SU-DHL-6 (cell line): ENCODE data around the gene ZDHHC17.

Experiments
- H2AFZ ChIP-seq: fragments of 200-600 bp; sonication (generic); 2 replicates; pipeline ENCODE4 v1.6.1; 2014; ENCODE audit warnings: low read depth, mild to moderate bottlenecking, moderate library complexity, mixed read lengths, antibody characterized with exemption, low read length; ENCODE audit not compliant: severe bottlenecking
- H3F3A ChIP-seq: fragments of 200-600 bp; shearing (Covaris generic); 2 replicates; pipeline ENCODE4 v1.6.0; 2016; ENCODE audit warnings: antibody characterized with exemption, mild to moderate bottlenecking; ENCODE audit not compliant: insufficient read depth
- H3K27ac ChIP-seq: fragments of 200-600 bp; sonication (generic); 2 replicates; pipeline ENCODE4 v1.5.1; 2016; ENCODE audit warnings: low read depth, mild to moderate bottlenecking, low read length, moderate library complexity, mixed read lengths
- H3K27me3 ChIP-seq: fragments of 200-600 bp; sonication (generic), shearing (Covaris generic); 2 replicates; pipeline ENCODE4 v1.6.0; 2014; ENCODE audit warnings: mild to moderate bottlenecking, low read length
- H3K36me3 ChIP-seq: fragments of 200-600 bp; sonication (generic); 2 replicates; pipeline ENCODE4 v1.6.1; 2014; ENCODE audit warnings: mild to moderate bottlenecking, low read length, mixed read lengths
- H3K4me2 ChIP-seq: fragments of 300-600, 200-600 bp; shearing (Covaris generic), sonication (generic); 2 replicates; pipeline ENCODE4 v1.6.0; 2014; ENCODE audit warnings: low read length, low read depth, mild to moderate bottlenecking; ENCODE audit not compliant: poor library complexity, severe bottlenecking
- H3K4me3 ChIP-seq: fragments of 200-600 bp; sonication (generic); 2 replicates; pipeline ENCODE4 v1.5.1; 2014; ENCODE audit warnings: antibody characterized with exemption, low read length, mild to moderate bottlenecking, mixed read lengths; ENCODE audit not compliant: insufficient read depth, poor library complexity, severe bottlenecking
- H3K79me2 ChIP-seq: fragments of 200-600 bp; sonication (generic); 2 replicates; pipeline ENCODE4 v1.6.1; 2014; ENCODE audit warnings: mild to moderate bottlenecking, low read length, moderate library complexity; ENCODE audit not compliant: insufficient read depth
- H3K9ac ChIP-seq: fragments of 200-600 bp; sonication (generic); 2 replicates; pipeline ENCODE4 v1.7.0; 2014; ENCODE audit warnings: mild to moderate bottlenecking, low read length
- H3K9me2 ChIP-seq: fragments of 200-600 bp; sonication (generic); replicated peaks from 2 replicates; pipeline ENCODE4 v1.6.1; 2014; ENCODE audit warnings: low read length; ENCODE audit not compliant: insufficient read depth
- H3K9me3 ChIP-seq: fragments of 200-600 bp; sonication (generic); 2 replicates; pipeline ENCODE4 v1.6.1; 2014; ENCODE audit warnings: low read length, mixed read lengths; ENCODE audit not compliant: insufficient read depth
- H4K20me1 ChIP-seq: fragments of 200-600 bp; sonication (generic); 2 replicates; pipeline ENCODE4 v1.6.1; 2014; ENCODE audit warnings: low read depth, mild to moderate bottlenecking, antibody characterized with exemption, low read length, moderate library complexity, mixed read lengths
- EZH2phosphoT487 ChIP-seq: fragments of 200-600 bp; sonication (generic), shearing (Covaris generic); conservative IDR thresholded peaks from 2 replicates; pipeline ENCODE4 v1.6.1; 2018; ENCODE audit warnings: mild to moderate bottlenecking, antibody characterized with exemption, low read length, moderate library complexity, mixed read lengths
- TF ChIP-seq, protein P1 (sequence below): fragments of 200-600 bp; sonication (generic); IDR thresholded peaks from one replicate; pipeline ENCODE4 v1.5.1; 2017; ENCODE audit warnings: antibody characterized with exemption, mild to moderate bottlenecking, low read length, moderate library complexity; ENCODE audit not compliant: insufficient read depth, poor library complexity, severe bottlenecking

ZDHHC17 gene

DNA sequence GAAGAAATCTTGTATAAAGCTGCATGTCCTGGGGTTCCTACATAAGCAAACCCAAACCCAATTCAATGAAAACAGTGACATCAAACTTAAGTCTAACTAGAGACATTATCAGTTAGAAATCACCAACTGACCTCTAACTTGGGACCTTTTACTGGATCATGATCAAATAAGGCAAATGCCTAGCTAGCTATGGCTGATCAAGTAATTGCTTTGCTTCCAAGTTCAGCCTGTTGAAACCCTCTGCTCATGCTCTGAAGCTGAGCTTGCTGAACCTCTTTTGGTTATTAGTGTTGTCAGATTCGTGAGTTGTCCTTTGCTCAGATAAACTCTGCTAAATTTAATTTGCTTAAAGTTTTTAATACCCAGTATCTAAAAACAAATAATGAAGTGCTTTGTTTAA is 28.9 kb downstream of the ZDHHC17 start:
- H3K27me3 ChIP-seq, result no peaks in the 10 kb centered on the region
- no peak overlapping the region for H3K4me2 ChIP-seq
- H3K9me3 ChIP-seq, result no peaks in the 10 kb centered on the region
- H2AFZ ChIP-seq, result no peak overlapping the region
- peaks cover 13% of the 10 kb centered on the region; the same call in 1 of the 2 replicates for H3K79me2 ChIP-seq
- H3F3A ChIP-seq, result no peaks in the 10 kb centered on the region; the same call in 1 of the 2 replicates
- no peak overlapping the region for H3K9ac ChIP-seq
- H3K36me3 ChIP-seq, result no peaks in the 10 kb centered on the region
- H3K4me3 ChIP-seq, result no peak overlapping the region
- H3K9me2 ChIP-seq, result no peaks in the 10 kb centered on the region
- no peak overlapping the region for H3K27ac ChIP-seq
- TF ChIP-seq EZH2phosphoT487, result no peak
- TF ChIP-seq, protein P1, sequence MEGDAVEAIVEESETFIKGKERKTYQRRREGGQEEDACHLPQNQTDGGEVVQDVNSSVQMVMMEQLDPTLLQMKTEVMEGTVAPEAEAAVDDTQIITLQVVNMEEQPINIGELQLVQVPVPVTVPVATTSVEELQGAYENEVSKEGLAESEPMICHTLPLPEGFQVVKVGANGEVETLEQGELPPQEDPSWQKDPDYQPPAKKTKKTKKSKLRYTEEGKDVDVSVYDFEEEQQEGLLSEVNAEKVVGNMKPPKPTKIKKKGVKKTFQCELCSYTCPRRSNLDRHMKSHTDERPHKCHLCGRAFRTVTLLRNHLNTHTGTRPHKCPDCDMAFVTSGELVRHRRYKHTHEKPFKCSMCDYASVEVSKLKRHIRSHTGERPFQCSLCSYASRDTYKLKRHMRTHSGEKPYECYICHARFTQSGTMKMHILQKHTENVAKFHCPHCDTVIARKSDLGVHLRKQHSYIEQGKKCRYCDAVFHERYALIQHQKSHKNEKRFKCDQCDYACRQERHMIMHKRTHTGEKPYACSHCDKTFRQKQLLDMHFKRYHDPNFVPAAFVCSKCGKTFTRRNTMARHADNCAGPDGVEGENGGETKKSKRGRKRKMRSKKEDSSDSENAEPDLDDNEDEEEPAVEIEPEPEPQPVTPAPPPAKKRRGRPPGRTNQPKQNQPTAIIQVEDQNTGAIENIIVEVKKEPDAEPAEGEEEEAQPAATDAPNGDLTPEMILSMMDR, result no peak
- H4K20me1 ChIP-seq, result peaks cover 5% of the 10 kb centered on the region; the same call in 1 of the 2 replicates

DNA sequence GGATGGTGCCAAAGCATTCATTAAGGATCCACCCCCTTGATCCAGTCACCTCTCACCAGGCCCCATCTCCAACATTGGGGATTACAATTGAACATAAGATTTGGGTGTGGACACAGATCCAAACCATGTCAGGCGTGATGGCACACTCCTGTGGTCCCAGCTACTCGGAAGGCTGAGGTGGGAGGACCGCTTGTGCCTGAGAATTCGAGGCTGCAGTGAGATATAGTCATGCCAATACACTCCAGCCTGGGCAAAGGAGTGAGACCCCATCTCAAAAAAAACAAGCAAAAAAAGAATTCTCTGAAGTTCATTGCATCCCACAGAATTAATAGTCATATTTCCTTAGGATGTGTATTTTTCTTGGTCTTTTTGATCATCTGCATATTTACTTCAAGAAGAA is 34.9 kb downstream of the ZDHHC17 start:
- H3K4me3 ChIP-seq, result no peak overlapping the region
- no peaks in the 10 kb centered on the region for H3F3A ChIP-seq
- H2AFZ ChIP-seq, result no peak overlapping the region
- no peaks in the 10 kb centered on the region for H3K9me2 ChIP-seq
- no peaks in the 10 kb centered on the region for H3K9me3 ChIP-seq
- no peak overlapping the region for H3K27ac ChIP-seq
- no peak overlapping the region for H3K9ac ChIP-seq
- no peaks in the 10 kb centered on the region for H3K27me3 ChIP-seq
- H3K79me2 ChIP-seq, result peaks cover 5% of the 10 kb centered on the region; the same call in 1 of the 2 replicates
- no peak overlapping the region for H3K4me2 ChIP-seq
- TF ChIP-seq, protein P1, result no peak
- TF ChIP-seq EZH2phosphoT487, result no peak
- H4K20me1 ChIP-seq, result no peaks in the 10 kb centered on the region
- H3K36me3 ChIP-seq, result no peaks in the 10 kb centered on the region

DNA sequence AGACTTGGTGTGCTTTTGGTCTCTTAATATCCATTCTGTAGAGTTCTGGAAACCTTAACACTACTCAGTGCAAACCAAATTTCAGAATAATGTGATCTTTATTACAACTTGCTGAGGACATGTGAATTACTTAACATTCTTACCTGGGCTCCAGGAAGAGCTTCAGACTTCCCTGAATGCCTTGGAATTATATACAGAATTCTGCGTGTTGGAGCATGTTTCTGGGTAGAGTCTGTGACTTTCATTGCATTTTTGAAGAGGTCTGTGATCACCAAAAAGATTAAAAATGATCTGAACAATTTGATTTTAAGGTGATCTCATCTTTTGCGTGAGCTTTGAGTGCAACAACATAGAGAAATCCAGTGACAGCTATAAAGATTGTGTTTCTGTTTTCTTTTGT is 35.4 kb downstream of the ZDHHC17 start:
- H3K9me2 ChIP-seq, result no peaks in the 10 kb centered on the region
- H3K36me3 ChIP-seq, result no peaks in the 10 kb centered on the region
- H4K20me1 ChIP-seq, result no peaks in the 10 kb centered on the region
- TF ChIP-seq, protein P1, result no peak
- no peak for TF ChIP-seq EZH2phosphoT487
- H3K4me2 ChIP-seq, result no peak overlapping the region
- H3K27ac ChIP-seq, result no peak overlapping the region
- no peaks in the 10 kb centered on the region for H3K9me3 ChIP-seq
- no peak overlapping the region for H3K4me3 ChIP-seq
- no peak overlapping the region for H3K9ac ChIP-seq
- no peaks in the 10 kb centered on the region for H3K27me3 ChIP-seq
- H3K79me2 ChIP-seq, result peaks cover 5% of the 10 kb centered on the region; the same call in 1 of the 2 replicates
- no peak overlapping the region for H2AFZ ChIP-seq
- no peaks in the 10 kb centered on the region for H3F3A ChIP-seq

DNA sequence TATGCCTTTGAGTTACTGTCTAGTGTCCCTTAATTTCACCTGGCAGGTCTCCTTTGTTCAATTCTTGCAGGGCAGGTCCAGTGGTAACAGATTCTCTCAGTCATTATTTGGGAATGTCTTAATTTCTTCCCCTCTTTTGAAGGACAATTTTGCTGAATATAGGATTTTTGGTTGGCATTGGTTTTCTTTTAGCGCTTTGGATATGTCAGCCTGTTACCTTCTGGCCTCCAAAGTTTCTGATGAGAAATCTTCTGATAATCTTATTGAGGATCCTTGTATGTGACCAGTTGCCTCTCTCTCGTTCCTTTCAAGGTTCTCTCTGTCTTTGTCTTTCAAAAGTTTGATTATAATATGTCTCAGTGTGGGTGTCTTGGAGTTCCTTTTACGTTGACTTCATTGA is 38.1 kb downstream of the ZDHHC17 start:
- H3K27me3 ChIP-seq, result no peaks in the 10 kb centered on the region
- H3K9me2 ChIP-seq, result no peaks in the 10 kb centered on the region
- no peak overlapping the region for H2AFZ ChIP-seq
- H3K27ac ChIP-seq, result no peak overlapping the region
- no peak overlapping the region for H3K4me2 ChIP-seq
- no peaks in the 10 kb centered on the region for H3K79me2 ChIP-seq
- no peak for TF ChIP-seq EZH2phosphoT487
- TF ChIP-seq, protein P1, result no peak
- H4K20me1 ChIP-seq, result no peaks in the 10 kb centered on the region
- H3K4me3 ChIP-seq, result no peak overlapping the region
- no peaks in the 10 kb centered on the region for H3F3A ChIP-seq
- peaks cover 3% of the 10 kb centered on the region; the same call in 1 of the 2 replicates for H3K36me3 ChIP-seq
- no peaks in the 10 kb centered on the region for H3K9me3 ChIP-seq
- H3K9ac ChIP-seq, result no peak overlapping the region
